ENCODE data around the gene PTPRK. TPM values are rescaled to one million over a fixed set of nuclear protein-coding genes. Genes with fewer than 3 reads are reported as not detected.
"Not testable (repeated sequence)": the region's sequence is repeated elsewhere in the genome, so short reads cannot be mapped to it uniquely, and the experiment has no call there.

The PTPRK gene
- total RNA-seq, 4 donors from 2014 or later = 20.0 to 64.2 (median 36.6) TPM

DNA sequence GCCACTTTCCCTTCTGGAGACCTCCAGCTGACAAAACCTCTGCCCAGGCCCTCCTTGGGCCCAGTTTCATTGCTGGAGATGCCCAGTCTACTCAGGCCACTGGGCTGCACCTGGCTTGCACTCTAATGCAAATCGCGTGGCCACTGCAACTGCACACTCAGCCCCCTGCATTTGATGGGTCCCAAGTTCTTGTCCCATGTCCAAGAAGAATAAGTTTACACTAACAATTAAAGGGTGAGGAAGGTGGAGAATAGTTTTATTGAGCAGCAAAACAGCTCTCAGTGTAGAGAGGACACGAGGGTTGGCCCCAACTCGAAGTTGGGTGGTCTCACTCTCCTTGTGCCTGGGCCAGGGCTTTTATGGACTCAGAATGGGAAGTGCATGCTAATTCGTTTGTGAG, 587.7 kb downstream of the PTPRK start:
- H3K9me3 ChIP-seq = no peaks in the 10 kb centered on the region
- TF ChIP-seq, protein P1, sequence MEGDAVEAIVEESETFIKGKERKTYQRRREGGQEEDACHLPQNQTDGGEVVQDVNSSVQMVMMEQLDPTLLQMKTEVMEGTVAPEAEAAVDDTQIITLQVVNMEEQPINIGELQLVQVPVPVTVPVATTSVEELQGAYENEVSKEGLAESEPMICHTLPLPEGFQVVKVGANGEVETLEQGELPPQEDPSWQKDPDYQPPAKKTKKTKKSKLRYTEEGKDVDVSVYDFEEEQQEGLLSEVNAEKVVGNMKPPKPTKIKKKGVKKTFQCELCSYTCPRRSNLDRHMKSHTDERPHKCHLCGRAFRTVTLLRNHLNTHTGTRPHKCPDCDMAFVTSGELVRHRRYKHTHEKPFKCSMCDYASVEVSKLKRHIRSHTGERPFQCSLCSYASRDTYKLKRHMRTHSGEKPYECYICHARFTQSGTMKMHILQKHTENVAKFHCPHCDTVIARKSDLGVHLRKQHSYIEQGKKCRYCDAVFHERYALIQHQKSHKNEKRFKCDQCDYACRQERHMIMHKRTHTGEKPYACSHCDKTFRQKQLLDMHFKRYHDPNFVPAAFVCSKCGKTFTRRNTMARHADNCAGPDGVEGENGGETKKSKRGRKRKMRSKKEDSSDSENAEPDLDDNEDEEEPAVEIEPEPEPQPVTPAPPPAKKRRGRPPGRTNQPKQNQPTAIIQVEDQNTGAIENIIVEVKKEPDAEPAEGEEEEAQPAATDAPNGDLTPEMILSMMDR (IDR thresholded peaks at IDR 0.05) = no peak
- TF ChIP-seq POLR2A (IDR thresholded peaks at IDR 0.05) = no peak

DNA sequence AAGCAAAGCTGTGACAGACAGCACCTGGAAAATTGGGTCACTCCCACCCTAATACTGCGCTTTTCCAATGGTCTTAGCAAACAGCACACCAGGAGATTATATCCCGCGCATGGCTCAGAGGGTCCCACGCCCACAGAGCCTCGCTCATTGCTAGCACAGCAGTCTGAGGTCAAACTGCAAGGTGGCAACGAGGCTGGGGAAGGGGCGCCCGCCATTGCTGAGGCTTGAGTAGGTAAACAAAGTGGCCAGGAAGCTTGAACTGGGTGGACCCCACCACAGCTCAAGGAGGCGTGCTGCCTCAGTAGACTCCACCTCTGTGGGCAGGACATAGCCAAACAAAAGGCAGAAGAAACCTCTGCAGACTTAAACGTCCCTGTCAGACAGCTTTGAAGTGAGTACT, 594.0 kb downstream of the PTPRK start:
- H3K27me3 ChIP-seq; H3K36me3 ChIP-seq; DNase-seq; H3K9me3 ChIP-seq; H3K4me3 ChIP-seq; intact Hi-C loops (cut with DNase I; ENCODE audit: low total_unique reads); H3K27ac ChIP-seq; H3K4me1 ChIP-seq: not testable (repeated sequence)

More for the DNA sequence above, 587.7 kb downstream of the PTPRK start:
- intact Hi-C loops (cut with DNase I; ENCODE audit: low total_unique reads) = no loop called here
- H3K27ac ChIP-seq = no peak overlapping the region
- no peak overlapping the region for H3K4me3 ChIP-seq
- H3K36me3 ChIP-seq = no peaks in the 10 kb centered on the region
- H3K27me3 ChIP-seq = no peaks in the 10 kb centered on the region
- no peak for DNase-seq
- H3K4me1 ChIP-seq = no peaks in the 10 kb centered on the region

DNA sequence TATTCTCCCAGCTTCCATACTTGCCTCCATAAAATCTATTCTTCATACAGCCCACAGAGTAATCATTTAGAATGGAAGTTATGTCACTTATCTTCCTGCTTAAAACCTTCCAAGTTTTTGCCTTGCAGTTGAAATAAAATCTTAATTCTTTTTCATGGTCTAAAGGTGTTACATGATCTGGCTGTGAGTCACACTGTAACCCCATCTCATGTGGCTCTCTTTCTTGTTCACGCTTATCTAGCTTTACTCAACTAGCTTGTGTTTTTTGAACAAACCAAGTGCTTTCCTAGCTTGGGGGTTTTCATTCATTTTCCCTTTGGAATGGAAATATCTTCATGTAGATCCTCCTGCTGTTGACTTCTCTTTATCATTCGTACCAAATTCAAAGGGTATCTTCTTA, 596.0 kb downstream of the PTPRK start:
- Histone ChIP-seq H3K4me3 (no peak overlapping the region), H3K36me3 (no peaks in the 10 kb centered on the region), H3K27ac (no peak overlapping the region), H3K27me3 (no peaks in the 10 kb centered on the region), H3K4me1 (no peaks in the 10 kb centered on the region), H3K9me3 (no peaks in the 10 kb centered on the region)
- TF ChIP-seq, protein P1 (IDR thresholded peaks at IDR 0.05) = no peak
- TF ChIP-seq POLR2A (IDR thresholded peaks at IDR 0.05) = no peak
- no peak for DNase-seq
- intact Hi-C loops (cut with DNase I; ENCODE audit: low total_unique reads) = no loop called here

DNA sequence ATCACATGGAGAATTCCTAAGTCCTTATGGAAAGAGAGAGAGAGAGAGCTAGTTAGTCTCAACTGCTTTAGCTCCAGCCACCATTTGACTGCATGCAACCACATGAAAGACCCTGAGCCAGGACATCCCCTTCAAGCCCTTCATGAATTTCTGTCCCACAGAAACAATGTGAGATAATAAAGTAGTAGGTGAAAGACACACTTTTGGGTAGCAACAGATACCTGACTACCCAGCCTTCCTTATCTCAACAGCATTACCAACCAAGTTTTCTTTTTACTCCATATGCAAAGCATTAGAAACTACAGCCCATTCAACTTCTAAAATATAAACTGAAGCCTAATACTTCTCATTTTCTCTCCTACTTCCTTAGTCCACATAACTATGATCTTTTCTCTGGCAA, 596.4 kb downstream of the PTPRK start:
- intact Hi-C loops (cut with DNase I; ENCODE audit: low total_unique reads) = no loop called here
- Histone ChIP-seq H3K36me3 (no peaks in the 10 kb centered on the region), H3K4me3 (no peak overlapping the region), H3K9me3 (no peaks in the 10 kb centered on the region), H3K27ac (no peak overlapping the region), H3K27me3 (no peaks in the 10 kb centered on the region), H3K4me1 (no peaks in the 10 kb centered on the region)
- no peak for TF ChIP-seq POLR2A (IDR thresholded peaks at IDR 0.05)
- TF ChIP-seq, protein P1 (IDR thresholded peaks at IDR 0.05) = no peak
- DNase-seq = no peak

DNA sequence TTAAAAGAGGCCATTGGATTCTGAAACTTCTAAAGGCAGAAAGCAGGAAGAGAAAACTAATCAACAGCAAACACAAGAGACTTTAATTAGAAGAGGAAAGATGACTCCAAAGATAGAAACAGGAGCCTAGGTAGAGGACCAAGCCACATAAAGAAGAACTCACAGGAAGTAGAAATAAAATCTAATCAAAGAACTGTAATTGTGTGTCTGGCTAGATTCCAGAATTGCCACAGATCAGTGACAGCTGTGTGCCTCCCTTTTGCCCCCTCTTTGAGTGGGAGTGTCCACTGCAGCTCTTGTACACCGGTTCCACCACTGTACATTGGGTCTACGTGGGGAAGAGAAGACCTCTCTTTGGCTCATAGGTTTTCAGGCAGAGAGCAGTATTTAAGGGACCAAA, 597.3 kb downstream of the PTPRK start:
- TF ChIP-seq POLR2A (IDR thresholded peaks at IDR 0.05) = no peak
- TF ChIP-seq, protein P1 (IDR thresholded peaks at IDR 0.05) = no peak
- H3K27me3 ChIP-seq = no peaks in the 10 kb centered on the region

DNA sequence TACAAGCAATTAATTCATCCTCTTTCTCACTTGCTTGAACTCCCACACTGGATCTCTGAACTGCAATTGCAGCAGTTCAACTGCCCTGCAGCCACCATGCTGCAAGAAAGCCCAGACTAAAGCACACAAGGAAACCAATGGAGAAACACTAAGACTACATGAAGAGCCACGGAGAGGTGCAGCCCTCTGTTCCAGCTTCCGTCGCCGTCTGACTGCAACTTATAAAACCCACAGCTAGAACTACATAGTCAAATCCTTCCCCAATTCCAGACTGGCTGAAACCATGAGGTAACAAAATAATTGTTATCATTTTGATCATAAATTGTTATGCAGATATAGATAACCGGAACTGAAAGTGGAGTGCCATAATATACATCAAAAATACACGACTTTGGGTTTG, 598.4 kb downstream of the PTPRK start:
- H3K36me3 ChIP-seq = no peaks in the 10 kb centered on the region
- no peak overlapping the region for H3K4me3 ChIP-seq
- H3K9me3 ChIP-seq = no peaks in the 10 kb centered on the region
- H3K4me1 ChIP-seq = no peaks in the 10 kb centered on the region
- no peaks in the 10 kb centered on the region for H3K27me3 ChIP-seq
- DNase-seq = no peak
- H3K27ac ChIP-seq = no peak overlapping the region
- TF ChIP-seq, protein P1 (IDR thresholded peaks at IDR 0.05) = no peak
- TF ChIP-seq POLR2A (IDR thresholded peaks at IDR 0.05) = no peak
- intact Hi-C loops (cut with DNase I; ENCODE audit: low total_unique reads) = no loop called here

More for the DNA sequence above, 597.3 kb downstream of the PTPRK start:
- Histone ChIP-seq H3K27ac (no peak overlapping the region), H3K4me1 (no peaks in the 10 kb centered on the region), H3K9me3 (no peaks in the 10 kb centered on the region), H3K4me3 (no peak overlapping the region), H3K36me3 (no peaks in the 10 kb centered on the region)
- DNase-seq = no peak
- intact Hi-C loops (cut with DNase I; ENCODE audit: low total_unique reads) = no loop called here
